Stimulated activated CD4-positive, alpha-beta T cell treated with anti-CD3 and anti-CD28 coated beads, Interleukin-1b, Interleukin-23, amount 100 ng/mL, for 48 hours (primary cell): ENCODE data around the gene DACH1.

ENCODE experiments used
- DNase-seq: peaks from one replicate; pipeline ENCODE4 v3.0.0-alpha.2; 2020

DACH1 gene

GRCh38 chr13:71685072-71685471, 181.9 kb downstream of the DACH1 start:
- DNase-seq, result no peak

GRCh38 chr13:71681901-71682613, 184.9 kb downstream of the DACH1 start:
- DNase-seq, result no peak

GRCh38 chr13:71677124-71677523, 189.9 kb downstream of the DACH1 start:
- DNase-seq, result no peak

GRCh38 chr13:71672512-71672911, 194.5 kb downstream of the DACH1 start:
- no peak for DNase-seq

GRCh38 chr13:71663431-71663830, 203.6 kb downstream of the DACH1 start:
- DNase-seq, result no peak

GRCh38 chr13:71661921-71662320, 205.1 kb downstream of the DACH1 start:
- no peak for DNase-seq

GRCh38 chr13:71659404-71659803, 207.6 kb downstream of the DACH1 start:
- DNase-seq, result no peak

- no peak for DNase-seq
These were observed 221.5 kb downstream of the DACH1 start for GRCh38 chr13:71645467-71645866.

GRCh38 chr13:71644579-71644978, 222.4 kb downstream of the DACH1 start:
- DNase-seq, result no peak

GRCh38 chr13:71643448-71643860, 223.6 kb downstream of the DACH1 start:
- no peak for DNase-seq

- DNase-seq, result no peak
These were observed 228.3 kb downstream of the DACH1 start for GRCh38 chr13:71638751-71639150.

GRCh38 chr13:71634602-71635443, 232.2 kb downstream of the DACH1 start:
- no peak for DNase-seq

- DNase-seq, result no peak
These were observed 232.8 kb downstream of the DACH1 start for GRCh38 chr13:71634182-71634581.

GRCh38 chr13:71632721-71633120, 234.3 kb downstream of the DACH1 start:
- DNase-seq, result no peak

GRCh38 chr13:71632206-71632605, 234.8 kb downstream of the DACH1 start:
- no peak for DNase-seq

GRCh38 chr13:71629167-71629566, 237.8 kb downstream of the DACH1 start:
- no peak for DNase-seq

GRCh38 chr13:71626421-71627117, 240.4 kb downstream of the DACH1 start:
- DNase-seq, result no peak

- DNase-seq, result no peak
These were observed 241.3 kb downstream of the DACH1 start for GRCh38 chr13:71625694-71626093.

GRCh38 chr13:71624653-71625600, 242.1 kb downstream of the DACH1 start:
- no peak for DNase-seq

GRCh38 chr13:71621174-71622124, 245.6 kb downstream of the DACH1 start:
- no peak for DNase-seq

- no peak for DNase-seq
These were observed 247.9 kb downstream of the DACH1 start for GRCh38 chr13:71619096-71619495.
